Globus pallidus (tissue), 1 donor: ENCODE results near the gene PFDN5.
"Not testable (repeated sequence)": the region's sequence is repeated elsewhere in the genome, so short reads cannot be mapped to it uniquely, and the experiment has no call there.

Experiments used
- DNase-seq: peaks from one replicate; pipeline ENCODE4 v3.0.0-alpha.2; 2015; ENCODE audit warnings: low spot score

PFDN5 gene

DNA sequence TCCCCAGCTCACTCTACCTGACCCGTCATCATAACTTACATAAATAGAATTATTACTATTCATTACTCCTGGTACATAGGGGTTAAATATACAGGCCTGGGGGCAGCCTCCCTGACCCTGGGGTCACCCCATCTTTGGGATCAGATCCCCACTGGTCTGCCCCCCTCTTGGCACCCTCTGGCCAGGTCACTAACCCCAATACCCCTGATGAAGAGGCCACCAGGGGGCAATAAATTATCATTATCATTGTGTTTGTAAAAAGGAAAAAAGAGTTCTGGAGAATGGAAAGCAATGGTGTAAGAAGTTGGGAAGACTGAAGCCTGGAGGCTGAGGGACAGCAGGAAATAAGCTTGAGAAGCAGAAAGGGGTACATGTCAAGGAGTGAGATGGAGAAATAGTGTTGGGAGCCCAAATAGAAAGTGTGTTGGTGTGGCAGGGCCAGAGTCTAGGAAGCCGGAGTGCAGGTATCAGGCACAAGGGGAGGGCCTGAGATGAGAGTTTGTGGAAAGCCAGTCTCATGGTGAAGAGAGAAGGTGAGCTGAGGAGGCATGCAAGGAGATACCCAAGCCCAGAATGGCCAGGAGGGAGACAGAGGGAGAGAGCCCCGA is 32.2 kb downstream of the PFDN5 start:
- DNase-seq, result peak; percentile 45

DNA sequence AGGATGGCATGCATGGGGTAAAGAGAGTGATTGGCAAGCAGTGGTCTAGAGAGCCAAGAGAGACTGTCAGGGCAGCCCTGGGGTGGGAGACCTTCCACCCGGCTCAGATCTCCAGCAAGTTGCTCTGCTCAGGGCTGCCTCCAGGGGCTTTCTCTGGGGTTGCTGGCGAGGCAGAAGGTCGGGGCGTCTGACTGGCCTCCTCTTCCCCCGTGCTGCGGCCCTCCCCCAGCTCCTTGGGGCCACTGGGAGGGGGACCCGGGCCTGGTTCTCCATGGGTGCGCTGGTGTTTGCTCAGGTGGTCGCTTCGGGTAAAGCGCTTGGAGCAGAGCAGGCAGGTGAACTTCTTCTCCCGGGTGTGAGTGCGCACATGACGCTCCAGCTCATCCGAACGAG is 32.7 kb downstream of the PFDN5 start:
- no peak for DNase-seq

DNA sequence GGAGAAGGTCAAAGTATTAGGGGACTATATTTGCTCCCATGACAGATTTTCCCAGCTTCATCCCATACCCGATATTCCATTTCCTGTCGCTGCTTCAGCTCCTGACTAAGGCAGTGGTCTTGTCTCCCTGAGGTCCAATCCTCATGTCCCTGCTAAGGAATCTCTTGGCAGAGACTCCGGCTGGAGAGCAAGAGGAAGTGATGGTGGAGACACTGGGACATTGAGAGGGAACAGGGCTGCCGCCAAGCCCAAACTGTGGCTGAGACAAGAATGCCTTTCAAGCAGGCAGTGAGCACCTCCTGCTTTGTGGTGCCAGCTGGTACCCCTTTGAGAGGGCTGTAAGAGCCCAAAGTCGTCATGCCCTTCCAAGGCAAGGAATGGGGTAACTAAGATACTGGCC is 35.3 kb downstream of the PFDN5 start:
- DNase-seq, result peak; percentile 14

DNA sequence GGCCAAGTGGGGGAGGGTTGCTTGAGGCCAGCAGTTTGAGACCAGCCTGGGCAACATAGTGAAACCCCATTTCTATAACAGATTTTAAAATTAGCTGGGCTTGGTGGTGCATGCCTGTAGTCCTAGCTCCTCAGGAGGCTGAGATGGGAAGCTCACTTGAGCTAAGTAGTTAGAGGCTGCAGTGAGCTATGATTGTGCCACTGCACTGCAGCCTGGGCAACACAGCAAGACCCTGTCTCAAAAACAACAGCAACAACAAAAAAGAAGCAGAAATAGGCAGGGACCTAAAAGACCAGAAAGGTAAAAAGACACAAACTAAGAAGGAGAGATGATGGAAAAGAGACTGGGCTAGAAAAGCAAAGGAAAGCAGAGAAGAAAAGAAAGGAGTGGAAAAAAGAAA is 37.0 kb downstream of the PFDN5 start:
- not testable (repeated sequence) for DNase-seq

DNA sequence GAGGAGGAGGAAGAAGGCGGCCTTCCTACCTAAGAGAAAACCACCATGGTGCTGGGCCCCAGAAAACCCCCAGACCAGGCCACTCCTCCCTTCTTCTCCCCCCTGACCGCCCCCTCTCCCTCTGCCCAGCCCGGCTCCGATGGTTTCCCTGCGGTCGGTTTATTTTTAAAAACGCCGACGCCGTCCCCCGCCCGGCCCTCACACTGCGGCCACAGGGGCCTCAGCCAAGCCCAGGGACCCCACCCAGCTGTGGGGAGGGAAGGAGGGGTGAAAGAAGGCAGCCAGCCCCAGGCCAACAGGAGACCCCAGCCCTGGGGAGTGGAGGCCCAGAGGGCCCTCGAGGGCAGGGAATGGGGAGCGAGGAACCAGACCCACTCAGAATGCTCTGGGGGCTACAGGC is 37.4 kb downstream of the PFDN5 start:
- DNase-seq, result no peak

DNA sequence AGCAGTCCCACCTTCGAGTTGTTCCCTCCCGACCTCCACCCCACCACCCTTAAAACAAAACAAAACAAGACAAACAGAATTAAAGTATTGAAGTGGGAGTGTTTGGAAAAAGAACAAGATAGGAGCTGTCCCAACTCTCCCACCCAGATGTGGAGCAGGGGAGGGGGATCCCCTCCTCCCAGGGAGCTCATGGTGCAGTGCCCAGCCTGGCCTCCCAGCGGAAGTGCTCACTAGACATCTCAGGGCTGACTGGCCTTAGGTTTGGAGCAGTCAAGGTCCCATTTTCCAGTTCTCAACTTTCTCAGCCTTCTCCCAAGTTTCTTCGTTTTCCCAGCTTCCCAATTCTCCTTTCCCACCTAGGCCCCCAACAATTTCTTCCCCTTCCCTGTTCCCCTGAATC is 37.9 kb downstream of the PFDN5 start:
- DNase-seq, result no peak

DNA sequence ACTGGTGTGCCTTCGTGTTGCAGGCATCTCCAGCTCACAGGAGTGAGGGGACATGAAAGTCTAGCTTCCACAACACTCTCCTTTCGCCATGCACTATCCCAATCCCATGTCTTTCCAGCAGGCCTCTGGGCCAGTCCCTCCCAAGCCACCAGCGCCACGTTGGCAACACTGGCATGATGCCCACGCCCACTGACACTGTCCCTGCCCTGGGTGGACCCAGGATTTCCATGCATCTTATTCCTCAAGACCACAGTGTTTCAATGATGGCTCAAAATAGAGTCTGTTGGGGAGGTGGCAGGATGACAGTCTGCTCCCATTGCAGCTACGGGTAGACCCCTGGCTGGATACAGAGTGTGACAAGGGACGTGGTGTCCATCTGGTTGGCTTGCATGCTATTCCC is 38.5 kb downstream of the PFDN5 start:
- DNase-seq, result no peak

DNA sequence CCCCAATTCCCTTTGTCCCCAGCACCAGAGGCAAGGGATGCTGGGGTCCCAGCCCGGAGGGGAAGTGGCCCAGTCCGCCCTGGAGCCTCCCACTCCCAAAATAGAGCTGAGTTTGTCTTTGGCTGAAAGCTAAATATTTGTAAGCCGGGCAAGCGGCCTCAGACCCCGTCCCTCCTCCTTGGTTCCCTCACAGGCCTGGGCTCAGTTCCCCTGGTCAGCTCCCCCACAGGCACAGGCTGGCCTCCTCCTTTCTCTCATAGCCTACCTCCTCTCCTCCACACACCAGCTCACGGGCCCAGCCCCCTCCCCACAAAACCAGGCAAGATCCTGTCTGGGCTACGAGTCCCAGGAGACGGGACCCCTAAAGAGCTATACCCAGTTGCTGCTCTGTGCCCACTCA is 39.5 kb downstream of the PFDN5 start:
- DNase-seq, result no peak

DNA sequence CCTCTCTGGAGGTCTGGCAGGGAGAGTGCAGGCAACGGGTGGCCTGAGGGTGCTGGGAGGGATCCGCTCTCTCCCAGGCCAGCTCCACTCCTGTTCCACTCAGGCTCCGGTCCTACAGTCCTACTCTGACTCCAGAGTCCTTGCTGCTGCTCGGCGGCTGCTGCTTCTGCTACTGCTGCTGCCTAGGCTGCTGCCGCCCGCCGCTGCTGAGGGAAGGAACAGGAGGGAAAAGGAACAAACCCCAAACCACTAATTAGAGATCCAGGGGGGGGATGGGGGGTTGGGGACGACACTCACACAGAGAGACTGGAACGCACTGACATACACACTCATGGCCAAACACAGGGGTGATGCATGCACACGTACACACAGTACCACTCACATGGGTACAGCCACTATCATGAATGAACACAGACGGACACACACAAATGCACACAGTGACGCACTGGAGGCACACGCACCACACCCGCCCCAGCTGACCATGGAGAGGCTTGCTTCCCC is 40.9 kb downstream of the PFDN5 start, which contains the start of gene SP7:
SP7 (minus strand) TSS at position 174 of the 501 bp plus-strand sequence. CDS start 708 bp downstream, outside the sequence.
- no peak for DNase-seq

DNA sequence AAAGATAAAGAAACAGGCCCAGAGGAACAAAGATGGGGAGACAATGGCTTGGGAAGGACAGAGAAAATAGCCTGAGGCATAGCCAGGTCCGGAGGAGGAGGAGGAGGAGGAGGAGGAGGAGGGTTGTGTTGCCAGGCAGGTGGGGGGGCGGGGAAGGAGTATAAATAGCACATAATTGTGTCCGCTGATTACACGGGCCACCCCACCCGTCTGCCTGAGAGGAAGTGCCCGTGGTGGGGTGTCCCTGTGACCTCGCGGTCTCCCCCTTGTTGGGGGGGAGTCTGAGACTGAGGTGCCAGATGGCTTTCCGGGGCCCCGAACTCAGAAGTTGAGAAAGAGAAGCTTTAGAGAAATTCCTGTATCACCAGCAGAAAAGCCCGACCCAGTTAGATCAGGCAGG is 42.7 kb downstream of the PFDN5 start:
- DNase-seq, result no peak

DNA sequence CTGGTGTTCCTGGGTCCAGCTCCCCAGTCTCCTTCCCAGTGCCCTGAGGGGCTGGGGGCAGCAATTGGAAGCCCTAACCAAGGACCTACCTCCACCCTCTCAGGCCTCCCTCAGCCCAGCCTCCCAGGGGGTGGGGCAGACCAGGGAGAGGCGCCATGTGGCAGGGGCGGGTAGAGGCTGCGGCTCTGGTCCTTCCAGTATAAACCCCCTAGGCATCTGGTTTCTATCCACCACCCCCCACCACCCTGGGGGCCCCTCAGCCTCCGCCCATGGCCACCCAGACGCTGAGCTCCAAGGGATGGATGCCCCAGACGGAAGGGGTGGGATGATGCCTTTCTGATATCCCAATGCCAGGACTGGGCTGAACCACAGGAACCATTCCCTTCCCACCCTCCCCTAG is 43.6 kb downstream of the PFDN5 start:
- no peak for DNase-seq

DNA sequence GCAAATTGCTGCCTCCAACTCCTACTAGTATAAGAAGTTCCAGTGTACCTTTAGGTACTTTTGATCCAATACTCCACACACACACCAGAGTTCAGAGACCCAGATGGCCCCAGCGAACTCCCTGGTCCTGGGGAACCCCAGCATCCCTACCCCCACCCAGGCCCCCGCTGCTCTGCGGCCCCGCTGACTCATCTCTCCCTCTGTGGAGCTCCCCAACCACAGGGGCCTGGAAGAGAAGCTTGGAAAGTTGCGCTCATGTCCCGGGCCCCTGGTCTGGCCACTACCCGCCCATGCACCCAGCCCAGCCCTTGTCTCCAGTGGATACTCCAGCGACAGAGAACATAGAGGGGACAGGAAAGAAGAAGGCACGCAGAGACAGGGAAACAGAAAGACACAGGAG is 45.1 kb downstream of the PFDN5 start:
- no peak for DNase-seq

DNA sequence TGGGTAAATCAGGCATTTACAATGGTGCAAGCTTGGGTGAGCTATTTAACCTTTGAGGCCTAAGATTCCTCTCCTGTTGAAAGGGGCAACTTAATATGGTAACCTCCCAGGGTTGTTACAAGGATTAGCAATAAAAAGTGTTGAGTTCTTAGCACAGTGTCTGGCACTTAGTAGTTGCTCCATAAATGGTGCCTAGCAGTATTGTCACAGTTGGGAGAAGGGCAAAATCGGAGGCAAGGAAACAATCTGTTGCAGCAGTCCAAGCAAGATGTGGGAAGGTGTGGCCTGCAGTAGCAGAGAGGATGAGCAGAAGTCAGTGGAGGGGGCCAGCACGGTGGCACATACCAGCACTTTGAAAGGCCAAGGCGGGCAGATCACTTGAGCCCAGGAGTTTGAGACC is 48.1 kb downstream of the PFDN5 start:
- DNase-seq, result no peak

DNA sequence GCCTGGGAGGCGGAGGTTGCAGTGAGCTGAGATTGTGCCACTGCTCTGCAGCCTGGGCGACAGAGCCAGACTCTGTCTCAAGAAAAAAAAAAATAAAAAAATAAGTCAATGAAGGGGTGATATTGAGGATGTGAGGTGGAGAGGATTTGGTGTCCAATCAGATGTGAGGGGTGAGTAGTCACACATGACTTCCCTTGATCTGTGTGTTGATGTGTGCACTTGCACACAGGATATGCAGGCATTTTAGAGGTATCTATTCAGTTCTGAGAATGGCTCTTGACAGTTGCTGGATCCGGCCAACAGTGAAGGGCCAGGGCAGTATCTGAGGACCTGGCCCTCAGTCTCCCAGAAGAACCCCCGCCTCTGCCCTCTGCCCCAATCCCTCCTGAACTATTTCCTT is 48.6 kb downstream of the PFDN5 start:
- DNase-seq, result no peak

DNA sequence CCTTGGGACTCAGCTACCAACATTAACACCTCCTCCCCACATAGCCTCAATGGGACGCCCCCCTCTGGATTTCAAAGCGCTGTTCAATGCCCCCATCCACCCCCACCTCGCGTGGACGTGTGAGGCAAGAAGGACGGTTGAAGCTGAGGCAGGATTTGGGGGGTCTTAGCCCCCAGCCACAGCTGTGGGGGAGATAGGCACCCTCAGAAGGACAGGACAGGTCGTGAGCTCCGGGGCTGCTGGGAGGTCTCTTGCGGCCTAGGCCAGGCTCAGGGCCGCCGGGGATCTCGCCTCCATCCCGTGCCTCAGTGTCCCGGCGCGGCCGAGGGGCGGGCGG is 49.1 kb downstream of the PFDN5 start:
- no peak for DNase-seq

DNA sequence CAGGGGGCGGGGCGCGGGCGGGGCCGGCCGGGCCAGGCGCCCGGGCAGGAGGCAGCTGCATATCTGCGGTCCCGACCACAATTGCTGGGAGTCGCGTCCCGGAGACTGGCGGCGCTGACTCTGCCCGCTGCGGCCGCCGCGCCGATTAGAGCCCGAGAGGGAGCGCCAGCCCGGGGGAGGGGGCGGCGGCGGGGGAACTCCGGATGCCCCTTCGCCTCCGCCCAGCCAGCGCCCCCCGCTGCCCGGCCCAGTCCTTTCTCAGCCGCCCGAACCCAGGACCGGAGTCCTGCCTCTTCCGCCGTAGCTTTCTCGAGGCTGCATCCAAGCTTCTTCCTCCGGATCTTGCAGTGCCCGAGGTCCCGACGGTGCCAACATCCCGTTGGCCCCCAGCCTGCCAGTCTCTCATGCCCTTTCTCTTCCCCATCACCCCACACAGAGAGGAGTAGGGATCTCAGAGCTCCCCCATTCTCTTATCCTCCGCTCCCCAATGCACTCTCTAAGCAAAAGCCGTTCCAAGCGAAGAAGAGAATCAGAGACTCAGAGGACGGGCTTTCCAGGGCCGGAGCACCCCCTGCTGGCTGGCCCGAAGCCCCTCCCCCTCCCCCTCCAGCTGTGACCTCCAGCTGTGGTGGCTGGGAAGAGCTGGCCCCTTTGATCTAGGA is 49.6 kb downstream of the PFDN5 start:
- DNase-seq, result peak; percentile 89

DNA sequence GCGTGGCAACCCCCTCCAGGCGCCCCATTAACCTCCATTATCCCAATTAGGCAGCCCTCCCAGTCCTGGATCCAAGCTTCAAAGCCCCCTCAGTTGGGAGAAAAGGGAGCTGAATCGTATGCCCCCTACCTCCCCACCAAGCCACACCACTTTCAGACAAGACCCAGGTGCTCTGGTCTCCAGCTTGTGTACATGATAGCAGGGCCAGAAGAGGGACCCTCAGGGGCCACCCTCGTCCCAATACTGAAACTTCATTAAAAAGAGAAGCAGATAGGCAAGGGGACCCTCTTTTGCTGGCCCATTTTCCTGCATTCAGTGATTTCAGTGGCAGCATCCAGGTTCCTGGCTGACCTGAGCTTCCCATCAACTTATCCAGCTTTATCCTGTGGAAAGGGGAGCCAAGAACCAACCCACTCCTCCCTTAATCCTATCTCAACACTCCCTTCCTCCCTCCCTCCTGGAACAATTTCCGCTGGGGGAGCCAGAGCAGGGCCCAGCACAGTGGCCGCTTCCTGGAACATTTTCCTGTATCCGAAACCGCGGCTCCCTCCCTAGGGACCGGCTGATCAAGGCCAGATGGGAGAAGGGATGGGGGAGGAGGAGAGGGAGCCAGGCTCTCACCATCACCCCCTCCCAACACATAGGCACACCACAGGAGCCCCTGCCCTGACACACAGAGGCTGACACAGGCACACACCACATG is 50.3 kb downstream of the PFDN5 start:
- no peak for DNase-seq

DNA sequence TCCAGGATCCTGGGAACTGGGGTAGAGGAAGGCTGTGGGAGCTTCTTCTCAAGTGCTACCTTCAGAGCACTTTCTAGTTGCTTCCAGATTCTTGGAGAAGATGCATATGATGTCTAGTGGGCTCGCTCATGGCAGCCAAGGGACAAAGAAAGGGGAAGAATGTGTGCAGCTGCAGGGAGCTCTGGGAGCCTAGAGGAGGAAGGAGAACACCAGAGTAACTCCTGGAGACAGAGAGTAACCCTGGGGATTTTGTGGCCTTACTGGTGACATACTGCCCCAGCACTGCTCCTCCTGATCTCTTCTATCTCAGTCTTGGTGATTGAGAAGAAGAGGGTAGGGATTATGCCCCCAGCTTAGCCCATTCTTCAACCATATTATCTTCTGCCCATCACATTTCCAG is 51.1 kb downstream of the PFDN5 start:
- DNase-seq, result no peak

DNA sequence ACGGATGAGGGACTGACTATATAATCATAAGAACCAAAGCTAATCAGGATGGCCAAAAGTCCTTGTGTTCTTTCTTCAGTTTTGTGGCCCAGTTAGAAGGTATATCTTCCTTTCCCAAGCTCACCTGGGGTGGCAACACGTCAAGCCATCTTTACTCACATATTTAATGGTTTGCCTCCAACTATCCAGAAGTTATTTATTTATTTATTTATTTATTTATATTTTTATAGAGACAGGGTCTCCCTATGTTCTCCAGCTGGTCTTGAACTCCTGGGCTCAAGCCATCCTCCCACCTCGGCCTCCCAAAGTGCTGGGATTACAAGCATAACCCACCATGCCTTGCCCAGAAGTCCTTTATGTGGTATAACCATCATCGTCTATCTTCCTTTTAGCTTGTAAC is 52.6 kb downstream of the PFDN5 start:
- DNase-seq, result no peak
